NCI-H748 (cell line): ENCODE data around the gene CDRT4.
"Not testable (repeated sequence)": the region's sequence is repeated elsewhere in the genome, so short reads cannot be mapped to it uniquely, and the experiment has no call there.

Experiments used
- DNase-seq: peaks from one replicate; lab custom pipeline; 2025; ENCODE audit not compliant: unreplicated experiment; lab: John Stamatoyannopoulos, UW

CDRT4 gene

DNA sequence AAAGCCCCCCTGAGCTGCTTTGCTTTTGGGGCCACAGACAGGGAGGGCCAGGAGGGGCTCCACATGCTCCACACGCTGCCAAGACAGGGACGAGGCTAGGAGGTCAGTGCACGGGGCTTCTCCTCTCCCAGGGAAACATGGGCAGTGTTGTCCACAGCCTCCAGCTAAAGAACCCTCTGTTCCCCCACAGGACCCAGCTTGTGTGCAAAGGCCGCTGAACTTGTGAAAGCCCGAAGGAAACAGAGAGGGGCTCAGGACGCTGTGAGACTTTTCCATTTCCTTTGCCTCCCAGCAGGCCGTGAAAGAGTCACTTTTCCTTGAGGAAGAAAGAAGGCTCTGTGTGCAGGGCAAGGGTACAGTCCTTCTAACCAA, 9.7 kb downstream of the CDRT4 start:
- DNase-seq, result no peak

DNA sequence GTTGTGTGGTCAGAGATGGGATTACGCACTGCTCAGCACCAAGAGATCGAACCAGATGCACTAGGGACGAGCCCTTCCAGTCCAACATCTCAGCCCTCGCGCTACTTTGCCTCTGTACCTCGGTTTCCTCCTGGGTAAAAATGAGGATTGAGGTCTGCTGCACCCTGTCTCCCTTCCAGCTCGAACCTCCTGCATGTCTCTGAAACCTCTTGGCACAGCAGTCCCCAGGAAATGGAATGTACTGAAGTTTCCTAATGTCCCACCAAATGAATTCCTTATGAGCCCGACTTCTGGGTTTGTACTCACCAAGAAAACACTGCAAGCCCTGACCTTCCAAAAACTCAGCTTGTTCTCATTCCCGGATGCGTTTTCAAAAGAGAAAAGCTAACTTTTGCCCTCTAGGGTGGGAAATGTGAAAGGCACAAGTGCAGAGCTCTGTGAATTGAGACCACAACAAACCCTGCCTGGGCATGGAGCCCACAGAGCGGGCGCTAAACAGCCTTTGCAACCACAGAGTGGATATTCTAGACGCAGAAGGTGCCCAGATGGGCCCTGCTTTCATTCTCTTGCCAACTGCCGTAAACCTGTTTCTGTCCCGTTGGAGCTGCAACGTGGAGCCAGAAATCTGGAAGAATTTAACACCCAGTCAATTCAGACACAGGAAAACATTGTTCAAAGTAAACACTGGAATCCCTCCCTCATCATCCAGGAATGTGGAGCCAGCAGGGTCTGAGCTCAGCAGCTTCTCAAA, 10.3 kb downstream of the CDRT4 start:
- DNase-seq, result no peak

- DNase-seq, result no peak
These were observed 10.9 kb downstream of the CDRT4 start for GRCh38 chr17:15456496-15456895.

DNA sequence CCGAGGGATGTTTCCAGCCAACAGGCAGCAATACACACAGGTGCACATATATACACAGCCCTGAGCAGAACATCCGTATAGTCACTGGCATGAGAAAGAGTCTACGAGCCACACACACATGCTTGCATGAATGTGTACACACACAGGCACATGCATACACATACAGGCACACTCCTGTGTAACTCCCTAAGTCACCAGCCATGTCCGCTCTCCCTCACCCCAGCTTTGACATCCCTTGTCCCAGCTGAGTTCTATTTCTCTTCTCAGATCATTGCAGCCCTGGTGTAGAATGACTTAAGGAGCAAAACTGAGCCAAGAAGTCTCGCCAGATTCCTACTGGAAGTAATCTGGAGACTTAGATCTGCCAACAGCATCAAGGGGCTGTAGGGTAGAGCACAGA, 13.1 kb downstream of the CDRT4 start:
- DNase-seq, result no peak

- no peak for DNase-seq
These were observed 13.6 kb downstream of the CDRT4 start for GRCh38 chr17:15453782-15454181.

DNA sequence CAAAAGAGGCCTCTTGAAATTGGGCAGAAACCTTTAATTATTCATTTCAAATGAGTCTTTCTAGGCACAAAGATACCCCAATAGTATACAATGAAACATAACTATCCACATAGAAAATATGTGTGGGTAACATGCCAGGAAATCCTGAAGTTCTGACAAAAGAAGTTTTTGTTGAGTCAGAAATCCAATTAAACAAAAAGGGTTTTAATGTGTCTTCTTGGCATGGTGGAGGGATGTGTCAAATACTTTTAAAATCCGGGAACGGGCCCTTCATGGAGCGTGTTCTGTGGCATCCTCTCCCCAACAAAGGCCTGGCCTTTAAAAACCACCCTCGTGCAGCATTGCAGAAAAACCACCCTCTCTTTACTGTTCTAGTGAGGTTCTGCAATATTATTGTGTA, 14.2 kb downstream of the CDRT4 start:
- DNase-seq, result no peak

DNA sequence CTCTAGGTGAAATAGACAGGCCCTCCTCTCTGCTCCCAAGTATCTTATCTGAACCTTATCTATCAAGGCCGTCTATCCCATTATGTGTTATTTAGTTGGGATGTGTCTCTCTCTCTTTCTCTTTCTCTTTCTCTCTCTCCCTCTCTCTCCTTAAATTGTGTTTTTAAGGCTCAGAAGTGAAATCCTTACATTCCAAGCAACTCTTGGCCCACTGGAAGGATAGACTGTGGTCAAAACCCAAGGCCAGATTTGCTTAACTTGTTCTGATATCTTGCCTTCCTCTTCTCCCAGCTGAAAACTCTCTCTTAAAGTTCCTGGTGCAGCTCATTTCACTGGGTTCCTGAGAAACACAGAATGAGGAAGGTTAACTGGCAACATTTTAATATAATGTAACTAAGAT, 14.7 kb downstream of the CDRT4 start:
- DNase-seq, result no peak

GRCh38 chr17:15451680-15452079, 15.7 kb downstream of the CDRT4 start:
- DNase-seq, result no peak

DNA sequence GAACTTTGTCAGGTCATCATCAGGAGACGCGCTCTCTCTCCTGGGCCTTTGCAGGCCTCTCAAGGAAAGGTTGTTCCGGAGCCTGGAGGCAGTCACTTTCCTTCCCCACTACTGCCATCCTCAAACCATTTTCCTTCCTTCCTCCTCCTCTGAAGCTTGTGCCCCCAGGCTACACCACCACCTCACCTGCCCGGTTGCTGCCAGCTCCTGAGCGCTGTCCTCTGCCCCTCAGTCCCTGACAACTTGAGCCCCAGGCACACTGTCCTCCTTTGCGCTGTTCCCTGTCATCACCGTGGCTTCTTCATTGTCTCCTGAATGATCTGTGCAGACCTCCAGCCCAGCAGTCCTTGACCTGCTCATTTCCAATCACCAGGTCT, 18.9 kb downstream of the CDRT4 start:
- no peak for DNase-seq

DNA sequence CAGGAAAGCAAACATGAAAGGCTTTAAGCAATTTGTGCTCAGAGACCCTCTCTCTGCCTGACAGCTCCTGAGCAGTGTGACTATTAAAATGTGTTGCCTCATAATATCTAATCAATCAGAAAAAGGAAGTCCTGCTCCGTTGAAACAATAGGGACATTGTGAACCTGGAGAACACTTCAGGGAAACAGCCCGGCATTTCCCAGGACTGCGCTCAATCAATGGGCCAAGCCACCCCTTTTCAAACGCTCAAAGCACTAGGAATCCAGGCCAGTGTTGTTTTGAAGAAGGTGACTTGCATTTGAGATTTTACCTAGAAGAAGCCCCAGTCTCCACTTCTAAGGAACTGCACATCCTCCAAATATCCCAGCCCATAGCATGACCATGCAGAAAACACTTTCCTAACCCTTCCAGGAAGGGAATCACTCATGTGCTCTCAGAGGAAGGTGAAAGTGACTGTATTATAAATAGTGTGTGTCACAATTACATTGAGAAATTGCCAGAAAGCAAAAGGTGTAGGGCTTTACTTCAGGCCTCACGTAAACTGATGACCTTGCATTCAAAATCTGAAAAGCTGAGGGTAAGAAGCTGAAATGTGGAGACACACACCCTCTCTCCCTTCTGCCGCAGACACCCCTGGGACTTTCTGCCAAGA, 19.4 kb downstream of the CDRT4 start:
- DNase-seq, result no peak

DNA sequence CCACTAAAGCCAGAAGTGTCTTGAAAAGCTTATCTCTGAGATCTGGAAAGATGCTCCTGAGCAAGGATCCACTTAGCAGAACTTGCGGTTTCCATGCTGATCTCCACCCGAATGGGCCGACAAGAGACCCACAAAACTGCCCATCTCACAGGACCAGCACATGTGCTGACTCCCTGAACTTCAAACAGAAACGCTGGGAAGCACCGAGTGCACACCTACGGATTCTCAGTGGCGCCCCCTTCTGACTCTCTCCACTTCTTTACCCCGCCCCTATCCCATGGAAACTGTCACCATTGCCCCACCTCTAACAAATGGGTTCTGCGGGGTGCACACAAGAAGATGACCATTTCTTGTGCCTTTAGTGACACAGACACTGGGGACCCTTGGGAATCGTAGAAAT, 21.4 kb downstream of the CDRT4 start:
- DNase-seq, result no peak

DNA sequence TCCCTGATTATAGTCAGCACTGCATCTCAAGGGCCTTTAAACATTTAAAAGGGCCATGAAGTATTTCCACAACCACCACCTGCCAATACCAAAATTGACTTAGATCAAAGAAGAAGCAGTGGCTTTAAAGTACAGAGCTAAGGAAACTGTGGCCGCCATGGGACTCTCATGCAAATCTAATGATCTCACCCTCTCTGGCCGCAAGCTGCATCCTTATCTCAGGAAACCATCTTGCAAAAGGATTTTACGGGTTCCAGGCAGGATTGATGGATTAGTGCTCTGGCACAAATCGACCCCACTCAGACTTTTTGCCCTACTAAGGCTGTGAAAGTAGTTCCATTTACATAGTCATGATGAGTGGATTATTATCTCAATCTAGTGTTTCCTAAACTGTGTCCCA, 22.6 kb downstream of the CDRT4 start:
- DNase-seq, result no peak

- no peak for DNase-seq
These were observed 24.9 kb downstream of the CDRT4 start for GRCh38 chr17:15442311-15443180.

DNA sequence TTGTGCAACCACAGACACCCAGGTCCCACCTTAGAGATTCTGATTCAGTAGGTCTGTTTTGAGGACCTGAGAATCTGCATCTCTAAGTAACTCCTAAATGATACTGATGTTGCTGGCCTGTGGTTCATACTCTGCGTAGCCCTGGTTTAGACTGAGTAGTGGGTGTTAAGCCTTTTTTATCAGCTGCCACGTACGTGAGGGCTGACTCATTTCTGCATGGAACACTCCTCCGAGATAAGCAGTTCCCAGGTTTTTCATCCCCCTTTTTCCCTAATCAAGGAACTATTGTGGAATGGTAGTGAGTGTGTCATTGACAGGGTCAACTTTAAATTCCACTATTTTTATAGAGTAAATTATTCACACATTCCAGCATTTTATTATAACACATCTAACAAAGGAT, 26.1 kb downstream of the CDRT4 start:
- no peak for DNase-seq

GRCh38 chr17:15440347-15440746, 27.1 kb downstream of the CDRT4 start:
- no peak for DNase-seq

DNA sequence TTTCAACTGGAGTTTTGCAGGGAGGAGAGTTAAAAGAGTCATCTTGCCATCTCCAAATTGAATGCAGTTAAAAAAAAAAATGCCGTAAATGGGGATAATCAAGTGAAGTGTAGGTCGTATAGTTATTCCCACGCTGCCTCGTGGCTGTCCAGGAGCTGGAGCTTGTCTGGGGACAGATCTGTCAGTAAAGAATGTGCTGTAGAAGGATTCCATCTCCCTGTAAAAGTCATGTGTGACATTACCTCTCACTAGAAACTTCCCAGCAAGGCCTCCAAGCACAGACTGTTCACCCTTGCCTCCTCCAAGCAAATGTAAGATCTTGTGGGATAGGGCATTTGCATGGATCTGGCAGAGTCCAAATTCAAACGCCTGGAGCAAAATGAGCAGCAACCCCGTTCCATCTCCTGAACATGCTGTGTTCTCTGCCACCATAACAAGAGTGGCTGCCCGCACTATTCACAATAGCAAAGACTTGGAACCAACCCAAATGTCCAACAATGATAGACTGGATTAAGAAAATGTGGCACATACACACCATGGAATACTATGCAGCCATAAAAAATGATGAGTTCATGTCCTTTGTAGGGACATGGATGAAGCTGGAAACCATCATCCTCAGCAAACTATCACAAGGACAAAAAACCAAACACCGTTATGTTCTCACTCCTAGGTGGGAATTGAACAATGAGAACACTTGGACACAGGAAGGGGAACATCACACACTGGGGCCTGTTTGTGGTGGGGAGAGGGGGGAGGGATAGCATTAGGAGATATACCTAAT, 28.0 kb downstream of the CDRT4 start:
- not testable (repeated sequence) for DNase-seq

DNA sequence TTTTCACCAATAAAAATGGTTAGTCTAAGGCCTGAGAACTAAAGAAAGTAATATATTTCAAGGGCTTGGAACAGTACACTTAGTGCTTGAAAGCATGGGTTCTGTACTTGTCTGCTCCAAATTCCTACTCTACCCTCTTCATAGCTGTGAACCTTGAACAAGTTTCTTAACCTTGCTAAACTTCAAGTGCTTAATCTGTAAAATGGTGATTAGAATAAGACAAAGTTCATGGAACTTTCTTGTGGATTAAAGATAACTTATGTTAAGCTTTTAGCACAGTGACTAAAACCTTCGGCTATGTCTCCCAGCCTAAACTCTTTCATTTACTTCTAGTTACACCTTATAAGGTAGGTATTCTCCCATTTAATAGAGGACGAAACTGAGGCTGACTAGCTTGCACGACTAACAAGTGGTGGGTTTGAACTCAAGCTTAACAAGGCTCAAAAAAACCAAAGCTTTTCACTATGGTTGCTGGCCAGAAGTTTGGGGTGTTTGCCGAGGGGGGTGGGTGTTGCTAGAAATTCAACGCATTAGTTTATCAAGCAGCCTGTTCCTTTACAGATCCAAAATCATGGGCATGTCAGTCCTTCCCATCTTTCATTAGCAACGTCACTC, 28.8 kb downstream of the CDRT4 start:
- no peak for DNase-seq

- DNase-seq, result no peak
These were observed 30.2 kb downstream of the CDRT4 start for GRCh38 chr17:15437303-15437635.

GRCh38 chr17:15436473-15437302, 30.7 kb downstream of the CDRT4 start:
- DNase-seq, result no peak

DNA sequence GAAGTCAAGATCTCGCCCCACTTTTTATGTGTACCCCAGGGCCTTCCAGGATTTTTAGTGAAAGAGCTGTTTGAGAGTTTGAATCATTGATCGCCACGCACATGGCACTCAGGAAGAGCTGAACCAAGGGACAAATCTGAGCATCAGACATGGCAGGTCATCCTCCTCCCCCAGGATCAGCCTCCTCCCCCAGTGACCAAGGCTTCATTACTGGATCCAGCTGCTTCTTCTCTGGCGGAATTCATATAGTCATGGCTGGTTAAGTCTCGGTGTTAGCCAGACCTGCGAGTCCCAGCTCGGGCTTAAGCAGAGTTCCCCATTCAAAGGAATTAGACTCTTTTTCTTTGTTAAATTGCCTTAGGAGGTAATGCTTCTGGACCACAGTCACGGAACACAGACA, 32.5 kb downstream of the CDRT4 start:
- DNase-seq, result no peak
